AG20443 (cell line): ENCODE results near the gene OR10H5.
"Not testable (repeated sequence)": the region's sequence is repeated elsewhere in the genome, so short reads cannot be mapped to it uniquely, and the experiment has no call there.

ENCODE experiments used
- DNase-seq: peaks from one replicate; pipeline ENCODE4 v3.0.0; 2012; ENCODE audit warnings: low spot score, mixed read lengths

The OR10H5 gene

GRCh38 chr19:15812060-15812722 is 24.7 kb downstream of the OR10H5 start:
- no peak for DNase-seq

GRCh38 chr19:15813916-15814315 is 26.5 kb downstream of the OR10H5 start:
- no peak for DNase-seq

GRCh38 chr19:15815306-15815705 is 27.8 kb downstream of the OR10H5 start, which contains the start of gene OR10H1:
OR10H1 (minus strand) TSS chr19:15815664; CDS start chr19:15808037, 7,627 bp downstream.
- no peak for DNase-seq

- DNase-seq = no peak
Observed at GRCh38 chr19:15820646-15821045, 33.2 kb downstream of the OR10H5 start.

GRCh38 chr19:15825753-15826152 is 38.3 kb downstream of the OR10H5 start:
- no peak for DNase-seq

- no peak for DNase-seq
Observed at GRCh38 chr19:15828121-15828610, 40.7 kb downstream of the OR10H5 start.

- DNase-seq = not testable (repeated sequence)
Observed at GRCh38 chr19:15828611-15829305, 41.3 kb downstream of the OR10H5 start.

- no peak for DNase-seq
Observed at GRCh38 chr19:15829306-15829698, 41.8 kb downstream of the OR10H5 start.

- no peak for DNase-seq
Observed at GRCh38 chr19:15829786-15830185, 42.3 kb downstream of the OR10H5 start.

GRCh38 chr19:15831626-15832025 is 44.2 kb downstream of the OR10H5 start:
- DNase-seq = no peak

- not testable (repeated sequence) for DNase-seq
Observed at GRCh38 chr19:15834232-15834631, 46.8 kb downstream of the OR10H5 start.

GRCh38 chr19:15835565-15836329 is 48.3 kb downstream of the OR10H5 start:
- not testable (repeated sequence) for DNase-seq

- DNase-seq = peak; percentile 97
Observed at GRCh38 chr19:15836330-15837220, 49.1 kb downstream of the OR10H5 start.

GRCh38 chr19:15837221-15837731 is 49.8 kb downstream of the OR10H5 start:
- no peak for DNase-seq

GRCh38 chr19:15838351-15838750 is 50.9 kb downstream of the OR10H5 start:
- DNase-seq = no peak

GRCh38 chr19:15839888-15840287 is 52.4 kb downstream of the OR10H5 start:
- DNase-seq = not testable (repeated sequence)

GRCh38 chr19:15840833-15841232 is 53.4 kb downstream of the OR10H5 start:
- DNase-seq = no peak

- DNase-seq = no peak
Observed at GRCh38 chr19:15841875-15842569, 54.6 kb downstream of the OR10H5 start.

- DNase-seq = no peak
Observed at GRCh38 chr19:15843203-15843893, 55.9 kb downstream of the OR10H5 start.

GRCh38 chr19:15843894-15844222 is 56.4 kb downstream of the OR10H5 start:
- not testable (repeated sequence) for DNase-seq
